ENCODE results near the gene GNA15. TPM values are rescaled to one million over a fixed set of nuclear protein-coding genes. Genes with fewer than 3 reads are reported as not detected.

The GNA15 gene
- total RNA-seq, 1 experiment from 2014 or later = 0.22 TPM

GRCh38 chr19:3151563-3152418 lies 16.0 kb downstream of the GNA15 start:
- ChIA-PET CTCF (interaction anchor here (0.8 to 2.2 kb wide), 6 partner anchors 12 to 201 kb away, joined by 3 to 9 read pairs (median 6); no protein-coding TSS in a partner anchor), POLR2A (no interaction called here)
- H3K4me3 Mint-ChIP-seq = no peak overlapping the region
- DNase-seq (ENCODE audit: low spot score) = no peak
- no peaks in the 10 kb centered on the region for H3K36me3 Mint-ChIP-seq
- no peaks in the 10 kb centered on the region for H3K9me3 Mint-ChIP-seq
- no peak; the same call in 1 of the 2 replicates for ATAC-seq
- no peak overlapping the region for H3K27ac Mint-ChIP-seq
- no peaks in the 10 kb centered on the region; the same call in 1 of the 2 replicates for H3K27me3 Mint-ChIP-seq (ENCODE audit: low read depth)
- TF ChIP-seq, protein P1, sequence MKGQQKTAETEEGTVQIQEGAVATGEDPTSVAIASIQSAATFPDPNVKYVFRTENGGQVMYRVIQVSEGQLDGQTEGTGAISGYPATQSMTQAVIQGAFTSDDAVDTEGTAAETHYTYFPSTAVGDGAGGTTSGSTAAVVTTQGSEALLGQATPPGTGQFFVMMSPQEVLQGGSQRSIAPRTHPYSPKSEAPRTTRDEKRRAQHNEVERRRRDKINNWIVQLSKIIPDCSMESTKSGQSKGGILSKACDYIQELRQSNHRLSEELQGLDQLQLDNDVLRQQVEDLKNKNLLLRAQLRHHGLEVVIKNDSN (CRISPR knock-in tag; IDR thresholded peaks at IDR 0.05) = no peak
- TF ChIP-seq OVOL2 (CRISPR knock-in tag; IDR thresholded peaks at IDR 0.05; ENCODE audit: borderline replicate concordance) = no peak
- TF ChIP-seq, protein P2, sequence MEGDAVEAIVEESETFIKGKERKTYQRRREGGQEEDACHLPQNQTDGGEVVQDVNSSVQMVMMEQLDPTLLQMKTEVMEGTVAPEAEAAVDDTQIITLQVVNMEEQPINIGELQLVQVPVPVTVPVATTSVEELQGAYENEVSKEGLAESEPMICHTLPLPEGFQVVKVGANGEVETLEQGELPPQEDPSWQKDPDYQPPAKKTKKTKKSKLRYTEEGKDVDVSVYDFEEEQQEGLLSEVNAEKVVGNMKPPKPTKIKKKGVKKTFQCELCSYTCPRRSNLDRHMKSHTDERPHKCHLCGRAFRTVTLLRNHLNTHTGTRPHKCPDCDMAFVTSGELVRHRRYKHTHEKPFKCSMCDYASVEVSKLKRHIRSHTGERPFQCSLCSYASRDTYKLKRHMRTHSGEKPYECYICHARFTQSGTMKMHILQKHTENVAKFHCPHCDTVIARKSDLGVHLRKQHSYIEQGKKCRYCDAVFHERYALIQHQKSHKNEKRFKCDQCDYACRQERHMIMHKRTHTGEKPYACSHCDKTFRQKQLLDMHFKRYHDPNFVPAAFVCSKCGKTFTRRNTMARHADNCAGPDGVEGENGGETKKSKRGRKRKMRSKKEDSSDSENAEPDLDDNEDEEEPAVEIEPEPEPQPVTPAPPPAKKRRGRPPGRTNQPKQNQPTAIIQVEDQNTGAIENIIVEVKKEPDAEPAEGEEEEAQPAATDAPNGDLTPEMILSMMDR (IDR thresholded peaks at IDR 0.05) = no peak
- peaks cover 3% of the 10 kb centered on the region; the same call in 1 of the 2 replicates for H3K4me1 Mint-ChIP-seq

DNA sequence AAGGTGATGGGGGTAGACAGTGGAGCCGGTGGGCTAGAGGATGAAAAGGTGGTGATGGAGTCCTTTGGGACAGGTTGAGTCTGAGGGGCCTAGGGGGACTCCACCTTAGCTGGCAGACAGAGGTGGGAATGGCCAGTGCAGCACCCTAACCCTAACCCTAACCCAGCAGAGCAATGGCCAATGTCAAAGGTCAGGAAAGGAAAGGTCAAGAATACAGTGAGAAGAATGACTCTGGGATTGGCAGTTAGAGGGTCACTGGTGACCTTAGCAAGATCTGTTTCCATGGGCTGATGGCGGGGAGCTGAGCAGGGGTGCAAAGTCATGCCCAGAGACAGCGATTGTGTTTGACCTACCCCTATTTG lies 16.6 kb downstream of the GNA15 start:
- no peak for ATAC-seq
- Mint-ChIP-seq H3K27me3 (ENCODE audit: low read depth) (peaks cover 3% of the 10 kb centered on the region), H3K4me1 (peaks cover 3% of the 10 kb centered on the region; the same call in 1 of the 2 replicates), H3K4me3 (no peak overlapping the region), H3K36me3 (no peaks in the 10 kb centered on the region), H3K27ac (no peak overlapping the region), H3K9me3 (no peaks in the 10 kb centered on the region)
- POLR2A ChIA-PET = no interaction called here
- CTCF ChIA-PET = interaction anchor here (1.2 to 2.2 kb wide), 4 partner anchors 23 to 202 kb away, joined by 3 to 9 read pairs (median 8); no protein-coding TSS in a partner anchor
- DNase-seq (ENCODE audit: low spot score) = no peak
- no peak for TF ChIP-seq MXD4 (CRISPR knock-in tag; IDR thresholded peaks at IDR 0.05; ENCODE audit: borderline replicate concordance)
- no peak for TF ChIP-seq ZBTB21 (CRISPR knock-in tag; IDR thresholded peaks at IDR 0.05; ENCODE audit: borderline replicate concordance)
- TF ChIP-seq ESRRA (CRISPR knock-in tag; IDR thresholded peaks at IDR 0.05; ENCODE audit: borderline replicate concordance) = no peak
- no peak for TF ChIP-seq ZNF396 (CRISPR knock-in tag; IDR thresholded peaks at IDR 0.05; ENCODE audit: borderline replicate concordance)
- TF ChIP-seq TCF7 (CRISPR knock-in tag; IDR thresholded peaks at IDR 0.05; ENCODE audit: low read depth) = no peak
- TF ChIP-seq CBFB (CRISPR knock-in tag; IDR thresholded peaks at IDR 0.05; ENCODE audit: low read depth) = no peak
- no peak for TF ChIP-seq IRF1 (CRISPR knock-in tag; IDR thresholded peaks at IDR 0.05)
- TF ChIP-seq GABPB1 (CRISPR knock-in tag; IDR thresholded peaks at IDR 0.05) = no peak
- TF ChIP-seq, protein P2 (IDR thresholded peaks at IDR 0.05) = no peak
- TF ChIP-seq STAT6 (CRISPR knock-in tag; conservative IDR thresholded peaks at IDR 0.05; ENCODE audit: low read depth) = no peak
- no peak for TF ChIP-seq NR3C1 (CRISPR knock-in tag; conservative IDR thresholded peaks at IDR 0.05; ENCODE audit: low read depth)
- TF ChIP-seq, protein P3, sequence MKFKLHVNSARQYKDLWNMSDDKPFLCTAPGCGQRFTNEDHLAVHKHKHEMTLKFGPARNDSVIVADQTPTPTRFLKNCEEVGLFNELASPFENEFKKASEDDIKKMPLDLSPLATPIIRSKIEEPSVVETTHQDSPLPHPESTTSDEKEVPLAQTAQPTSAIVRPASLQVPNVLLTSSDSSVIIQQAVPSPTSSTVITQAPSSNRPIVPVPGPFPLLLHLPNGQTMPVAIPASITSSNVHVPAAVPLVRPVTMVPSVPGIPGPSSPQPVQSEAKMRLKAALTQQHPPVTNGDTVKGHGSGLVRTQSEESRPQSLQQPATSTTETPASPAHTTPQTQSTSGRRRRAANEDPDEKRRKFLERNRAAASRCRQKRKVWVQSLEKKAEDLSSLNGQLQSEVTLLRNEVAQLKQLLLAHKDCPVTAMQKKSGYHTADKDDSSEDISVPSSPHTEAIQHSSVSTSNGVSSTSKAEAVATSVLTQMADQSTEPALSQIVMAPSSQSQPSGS (CRISPR knock-in tag; IDR thresholded peaks at IDR 0.05; ENCODE audit: borderline replicate concordance, low read depth) = no peak
- TF ChIP-seq, protein P4, sequence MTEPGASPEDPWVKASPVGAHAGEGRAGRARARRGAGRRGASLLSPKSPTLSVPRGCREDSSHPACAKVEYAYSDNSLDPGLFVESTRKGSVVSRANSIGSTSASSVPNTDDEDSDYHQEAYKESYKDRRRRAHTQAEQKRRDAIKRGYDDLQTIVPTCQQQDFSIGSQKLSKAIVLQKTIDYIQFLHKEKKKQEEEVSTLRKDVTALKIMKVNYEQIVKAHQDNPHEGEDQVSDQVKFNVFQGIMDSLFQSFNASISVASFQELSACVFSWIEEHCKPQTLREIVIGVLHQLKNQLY (CRISPR knock-in tag; IDR thresholded peaks at IDR 0.05) = no peak
- TF ChIP-seq ERG (CRISPR knock-in tag; IDR thresholded peaks at IDR 0.05) = no peak
- TF ChIP-seq PRRX2 (CRISPR knock-in tag; IDR thresholded peaks at IDR 0.05) = no peak
- TF ChIP-seq, protein P5, sequence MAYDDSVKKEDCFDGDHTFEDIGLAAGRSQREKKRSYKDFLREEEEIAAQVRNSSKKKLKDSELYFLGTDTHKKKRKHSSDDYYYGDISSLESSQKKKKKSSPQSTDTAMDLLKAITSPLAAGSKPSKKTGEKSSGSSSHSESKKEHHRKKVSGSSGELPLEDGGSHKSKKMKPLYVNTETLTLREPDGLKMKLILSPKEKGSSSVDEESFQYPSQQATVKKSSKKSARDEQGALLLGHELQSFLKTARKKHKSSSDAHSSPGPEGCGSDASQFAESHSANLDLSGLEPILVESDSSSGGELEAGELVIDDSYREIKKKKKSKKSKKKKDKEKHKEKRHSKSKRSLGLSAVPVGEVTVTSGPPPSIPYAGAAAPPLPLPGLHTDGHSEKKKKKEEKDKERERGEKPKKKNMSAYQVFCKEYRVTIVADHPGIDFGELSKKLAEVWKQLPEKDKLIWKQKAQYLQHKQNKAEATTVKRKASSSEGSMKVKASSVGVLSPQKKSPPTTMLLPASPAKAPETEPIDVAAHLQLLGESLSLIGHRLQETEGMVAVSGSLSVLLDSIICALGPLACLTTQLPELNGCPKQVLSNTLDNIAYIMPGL (CRISPR knock-in tag; IDR thresholded peaks at IDR 0.05) = no peak
- no peak for TF ChIP-seq FOXP1 (CRISPR knock-in tag; IDR thresholded peaks at IDR 0.05; ENCODE audit: borderline replicate concordance)

Measured in WTC11 (cell line).